B cell (primary cell): ENCODE measurements around the gene EYA4. TPM values are rescaled to one million over a fixed set of nuclear protein-coding genes. Genes with fewer than 3 reads are reported as not detected.

Experiments
- ATAC-seq: fragments of 200-7000 bp; cut with Tn5 transposase; one replicate; pipeline ENCODE4 v1.10.0; 2021; ENCODE audit warnings: low read depth, mild to moderate bottlenecking, moderate number of reproducible peaks, moderate library complexity
- CTCF ChIA-PET: fragments of 350-600 bp; sonication (Branson Sonifier 250); formaldehyde crosslinking; loops from one replicate; lab custom pipeline; 2021; ENCODE audit warnings: antibody characterized with exemption, inconsistent platforms; lab: Charles Lee
- POLR2A ChIA-PET: fragments of 350-600 bp; sonication (Branson Sonifier 250); formaldehyde crosslinking; loops from one replicate; lab custom pipeline; 2021; ENCODE audit warnings: antibody characterized with exemption; lab: Charles Lee
- DNase-seq: peaks from one replicate; pipeline ENCODE4 v3.0.0; 2013
- H2AFZ ChIP-seq: 2 replicates; pipeline ENCODE4 v1.6.1; 2012; ENCODE audit warnings: mild to moderate bottlenecking, low read depth, low read length; ENCODE audit not compliant: insufficient read depth, poor library complexity, severe bottlenecking
- H3K27ac ChIP-seq, 2 donors: 1 replicate in 1 of 2; 2 replicates in 1 of 2; pipeline ENCODE4 v1.5.1; 2012 to 2013; ENCODE audit warnings: low read length in 2 of 2, mild to moderate bottlenecking in 2 of 2, moderate library complexity in 1 of 2
- H3K27me3 ChIP-seq, 4 experiments: fragments of 200-600 bp in 1 of 4; sonication (generic) in 1 of 4; replicated peaks in 1 of 4; 1 replicate in 2 of 4; 2 replicates in 2 of 4; pipeline versions ENCODE4 v1.6.1 to v1.7.0; 2013 to 2016; ENCODE audit warnings: low read length in 3 of 4, mild to moderate bottlenecking in 2 of 4, mixed read lengths in 1 of 4, moderate library complexity in 1 of 4; ENCODE audit not compliant: insufficient read depth in 4 of 4, control insufficient read depth in 3 of 4; ENCODE audit errors: control extremely low read depth in 1 of 4
- H3K36me3 ChIP-seq, 2 experiments: replicated peaks in 1 of 2; 1 replicate in 1 of 2; 2 replicates in 1 of 2; pipeline versions ENCODE4 v1.6.1 to v1.7.1; 2013; ENCODE audit warnings: low read length in 1 of 2; ENCODE audit not compliant: insufficient read depth in 2 of 2, control insufficient read depth in 1 of 2; ENCODE audit errors: control extremely low read depth in 1 of 2, extremely low read depth in 1 of 2
- H3K4me1 ChIP-seq, 2 donors: fragments of 200-600 bp in 1 of 2; sonication (generic) in 1 of 2; 1 replicate in 1 of 2; 2 replicates in 1 of 2; pipeline versions ENCODE4 v1.5.1 to v1.6.1; 2013 to 2017; ENCODE audit warnings: low read length in 2 of 2; ENCODE audit not compliant: control insufficient read depth in 2 of 2, insufficient read depth in 2 of 2
- H3K4me2 ChIP-seq: replicated peaks from 2 replicates; pipeline ENCODE3; 2012; ENCODE audit warnings: mild to moderate bottlenecking, low read depth, low read length; ENCODE audit not compliant: poor library complexity, severe bottlenecking
- H3K4me3 ChIP-seq, 5 experiments: fragments of 200-600 bp in 1 of 5; sonication (generic) in 1 of 5; 1 replicate in 3 of 5; 2 replicates in 2 of 5; pipeline versions ENCODE4 v1.5.1 to v1.7.0; 2011 to 2016; ENCODE audit warnings: low read length in 4 of 5, mild to moderate bottlenecking in 4 of 5, low read depth in 2 of 5, control low read depth in 1 of 5, moderate library complexity in 1 of 5; ENCODE audit not compliant: insufficient read depth in 1 of 5; ENCODE audit errors: control extremely low read depth in 1 of 5, extremely low read depth in 1 of 5
- H3K79me2 ChIP-seq: fragments of 200-600 bp; sonication (generic); one replicate; pipeline ENCODE4 v1.6.0; 2016; ENCODE audit warnings: low read length; ENCODE audit not compliant: control insufficient read depth, insufficient read depth
- H3K9ac ChIP-seq: fragments of 200-600 bp; sonication (generic); 2 replicates; pipeline ENCODE4 v1.6.1; 2017; ENCODE audit warnings: mild to moderate bottlenecking, low read length, moderate library complexity
- H3K9me3 ChIP-seq, 3 donors: one replicate each; pipeline versions ENCODE4 v1.6.1 to v1.7.1; 2013; ENCODE audit warnings: low read length in 2 of 3; ENCODE audit not compliant: control insufficient read depth in 2 of 3, insufficient read depth in 1 of 3; ENCODE audit errors: control extremely low read depth in 1 of 3
- H4K20me1 ChIP-seq: 2 replicates; pipeline ENCODE4 v1.6.0; 2012; ENCODE audit warnings: mild to moderate bottlenecking, low read length; ENCODE audit not compliant: insufficient read depth, control insufficient read depth, poor library complexity, severe bottlenecking
- H3K27ac Mint-ChIP-seq: one replicate; pipeline ENCODE4 v1.8.0; 2021; ENCODE audit warnings: mixed read lengths
- H3K27me3 Mint-ChIP-seq: one replicate; pipeline ENCODE4 v1.8.0; 2021; ENCODE audit warnings: mixed read lengths
- H3K4me1 Mint-ChIP-seq: one replicate; pipeline ENCODE4 v1.8.0; 2021; ENCODE audit warnings: mixed read lengths
- H3K4me3 Mint-ChIP-seq: one replicate; pipeline ENCODE4 v1.8.0; 2021; ENCODE audit warnings: mixed read lengths
- H3K9me3 Mint-ChIP-seq: one replicate; pipeline ENCODE4 v1.8.0; 2022; ENCODE audit warnings: mixed read lengths; ENCODE audit not compliant: insufficient read depth
- EZH2 ChIP-seq: IDR thresholded peaks from 2 replicates; pipeline ENCODE4 v1.6.1; 2012; ENCODE audit warnings: borderline replicate concordance, low read depth, mild to moderate bottlenecking, moderate library complexity, low read length; ENCODE audit not compliant: insufficient read depth, poor library complexity, severe bottlenecking
- WGBS: methylation state at CpG from one replicate; pipeline ENCODE4 v1.1.5; 2013; ENCODE audit warnings: missing lambda C conversion rate; ENCODE audit not compliant: insufficient coverage; 5-methylcytosine and 5-hydroxymethylcytosine counted together
- intact Hi-C: fragments of 100-400 bp; cut with micrococcal nuclease; formaldehyde crosslinking; loops from one replicate; pipeline ENCODE4 v1.10.0; 2022
- polyA plus RNA-seq: library from polyadenylated mRNA; depleted of rRNA; stranded (reverse); fragments of >200 nt; gene quantifications from 2 replicates; pipeline ENCODE4 v1.2.3, GENCODE V29; 2012
- total RNA-seq, 2 donors: library from RNA; stranded (reverse); fragments of 120-200 nt in 1 of 2; gene quantifications; 1 replicate in 1 of 2; 2 replicates in 1 of 2; pipeline versions ENCODE4 v1.2.3 to v1.2.4, GENCODE V29; 2013 to 2022
- TF ChIP-seq, protein P1 (sequence below): fragments of 200-600 bp; IDR thresholded peaks from one replicate; pipeline ENCODE4 v1.8.0; 2022; ENCODE audit warnings: antibody characterized with exemption, mild to moderate bottlenecking

Gene EYA4
- total and polyA plus RNA-seq, 2 donors (not counting 1 experiment from before 2014, with no cell fraction given) = 0.49 TPM; not detected in 1

DNA sequence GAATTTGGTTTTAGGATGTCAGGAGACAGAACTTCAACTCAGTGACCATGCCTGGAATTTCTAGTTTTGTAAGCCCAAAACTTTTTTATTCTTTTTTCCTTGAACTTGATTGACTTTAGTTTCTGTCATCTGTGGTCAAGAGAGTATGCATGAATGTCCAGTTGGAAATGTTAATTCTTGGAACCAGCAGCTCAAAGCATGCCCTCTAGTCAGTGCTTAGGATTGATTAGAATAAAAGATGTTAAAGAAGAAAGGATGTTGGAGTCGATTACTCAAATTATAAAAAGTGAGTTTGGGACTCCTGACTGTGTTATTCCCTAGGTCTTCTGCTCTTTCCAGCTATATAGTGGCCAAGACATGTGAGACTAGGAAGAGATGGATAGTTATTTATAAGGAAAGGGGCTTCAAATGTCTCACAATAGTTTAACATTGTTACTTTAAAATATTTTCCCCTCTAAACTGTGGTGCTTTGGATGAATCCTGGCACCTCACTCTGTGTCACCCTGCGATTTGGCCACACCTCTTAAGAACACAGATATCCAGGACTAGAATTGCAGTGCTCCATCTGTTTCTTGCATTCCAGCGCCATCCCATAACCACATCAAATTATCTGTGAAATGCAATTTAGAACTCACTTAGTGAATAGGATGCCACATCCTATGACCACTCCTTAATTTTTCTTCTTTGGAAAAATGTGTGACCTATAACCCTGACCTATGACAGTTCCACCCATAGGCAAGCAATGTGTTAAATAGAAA, 298.5 kb downstream of the EYA4 start:
- Histone ChIP-seq H3K36me3 (no peaks in the 10 kb centered on the region), H3K27ac (no peak overlapping the region), H3K79me2 (no peaks in the 10 kb centered on the region), H3K4me3 (no peak overlapping the region), H3K9me3 (no peaks in the 10 kb centered on the region), H3K27me3 (peaks cover 0 to 8% (median 5%) of the 10 kb centered on the region in 4 experiments), H2AFZ (no peak overlapping the region), H4K20me1 (no peaks in the 10 kb centered on the region), H3K9ac (no peak overlapping the region), H3K4me1 (no peaks in the 10 kb centered on the region), H3K4me2 (no peak overlapping the region)
- Mint-ChIP-seq H3K9me3 (no peaks in the 10 kb centered on the region), H3K4me3 (no peak overlapping the region), H3K27ac (no peak overlapping the region), H3K4me1 (no peaks in the 10 kb centered on the region), H3K27me3 (peaks cover 25% of the 10 kb centered on the region)
- WGBS = 88% methylated on average over 2 of the region's 3 CpGs
- no peak for TF ChIP-seq EZH2
- TF ChIP-seq, protein P1, sequence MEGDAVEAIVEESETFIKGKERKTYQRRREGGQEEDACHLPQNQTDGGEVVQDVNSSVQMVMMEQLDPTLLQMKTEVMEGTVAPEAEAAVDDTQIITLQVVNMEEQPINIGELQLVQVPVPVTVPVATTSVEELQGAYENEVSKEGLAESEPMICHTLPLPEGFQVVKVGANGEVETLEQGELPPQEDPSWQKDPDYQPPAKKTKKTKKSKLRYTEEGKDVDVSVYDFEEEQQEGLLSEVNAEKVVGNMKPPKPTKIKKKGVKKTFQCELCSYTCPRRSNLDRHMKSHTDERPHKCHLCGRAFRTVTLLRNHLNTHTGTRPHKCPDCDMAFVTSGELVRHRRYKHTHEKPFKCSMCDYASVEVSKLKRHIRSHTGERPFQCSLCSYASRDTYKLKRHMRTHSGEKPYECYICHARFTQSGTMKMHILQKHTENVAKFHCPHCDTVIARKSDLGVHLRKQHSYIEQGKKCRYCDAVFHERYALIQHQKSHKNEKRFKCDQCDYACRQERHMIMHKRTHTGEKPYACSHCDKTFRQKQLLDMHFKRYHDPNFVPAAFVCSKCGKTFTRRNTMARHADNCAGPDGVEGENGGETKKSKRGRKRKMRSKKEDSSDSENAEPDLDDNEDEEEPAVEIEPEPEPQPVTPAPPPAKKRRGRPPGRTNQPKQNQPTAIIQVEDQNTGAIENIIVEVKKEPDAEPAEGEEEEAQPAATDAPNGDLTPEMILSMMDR = no peak
- ATAC-seq = no peak
- ChIA-PET CTCF (no interaction called here), POLR2A (no interaction called here)
- DNase-seq = no peak
- intact Hi-C loops = no loop called here

- peaks cover 25% of the 10 kb centered on the region for H3K27me3 Mint-ChIP-seq
- intact Hi-C loops = no loop called here
- no peak overlapping the region for H3K4me3 ChIP-seq
These were observed 299.2 kb downstream of the EYA4 start for GRCh38 chr6:133540361-133540760.

More at GRCh38 chr6:133540361-133540760, 299.2 kb downstream of the EYA4 start:
- no CpG with 5 or more reads among the region's 3 CpGs for WGBS
- H3K9me3 ChIP-seq = no peaks in the 10 kb centered on the region
- no peaks in the 10 kb centered on the region for H3K4me1 ChIP-seq
- DNase-seq (no peak), ATAC-seq (no peak)
- POLR2A ChIA-PET = no interaction called here
- no peaks in the 10 kb centered on the region for H4K20me1 ChIP-seq
- Mint-ChIP-seq H3K9me3 (no peaks in the 10 kb centered on the region), H3K4me3 (no peak overlapping the region), H3K27ac (no peak overlapping the region), H3K4me1 (no peaks in the 10 kb centered on the region)
- peaks cover 0 to 8% (median 5%) of the 10 kb centered on the region in 4 experiments for H3K27me3 ChIP-seq
- no peak for TF ChIP-seq EZH2
- TF ChIP-seq, protein P1 = no peak
- no peak overlapping the region for H2AFZ ChIP-seq
- H3K36me3 ChIP-seq = no peaks in the 10 kb centered on the region
- CTCF ChIA-PET = no interaction called here
- H3K79me2 ChIP-seq = no peaks in the 10 kb centered on the region
- no peak overlapping the region for H3K4me2 ChIP-seq
- H3K9ac ChIP-seq = no peak overlapping the region
- no peak overlapping the region for H3K27ac ChIP-seq
